Chondrocyte (in vitro differentiated cells): Measurements from ENCODE around the gene LRRC2. TPM values are rescaled to one million over a fixed set of nuclear protein-coding genes. Genes with fewer than 3 reads are reported as not detected.
A peak's percentile ranks its signal among the peaks of the same experiment; 100 is the strongest.

Experiments used
- DNase-seq: peaks from one replicate; pipeline ENCODE4 v3.0.0; 2021; ENCODE audit warnings: mixed read lengths, low spot score
- H3K27ac Mint-ChIP-seq: one replicate; pipeline ENCODE4 v1.8.0; 2021; ENCODE audit warnings: mild to moderate bottlenecking, moderate library complexity, mixed read lengths; ENCODE audit not compliant: unreplicated experiment
- H3K27me3 Mint-ChIP-seq: 2 replicates; pipeline ENCODE4 v1.8.0; 2021; ENCODE audit warnings: low read depth, mixed read lengths
- H3K36me3 Mint-ChIP-seq: 2 replicates; pipeline ENCODE4 v1.8.0; 2021; ENCODE audit warnings: low read depth, mixed read lengths
- H3K4me1 Mint-ChIP-seq: 2 replicates; pipeline ENCODE4 v1.8.0; 2021; ENCODE audit warnings: low read depth, mild to moderate bottlenecking, mixed read lengths
- H3K4me3 Mint-ChIP-seq: one replicate; pipeline ENCODE4 v1.8.0; 2021; ENCODE audit warnings: mild to moderate bottlenecking, moderate library complexity, mixed read lengths; ENCODE audit not compliant: unreplicated experiment
- H3K9me3 Mint-ChIP-seq: 2 replicates; pipeline ENCODE4 v1.8.0; 2021; ENCODE audit warnings: low read depth, mixed read lengths
- long read RNA-seq: library from polyadenylated mRNA; stranded (forward); transcript quantifications from one replicate; pipeline ENCODE4 v2.0.0, GENCODE V29; 2021
- total RNA-seq: library from RNA; stranded (reverse); gene quantifications from 3 replicates; pipeline ENCODE4 v1.2.1, GENCODE V29; 2021
- TF ChIP-seq, protein P1 (sequence below): fragments of 200-600 bp; sonication (generic); IDR thresholded peaks from 2 replicates; pipeline ENCODE4 v1.5.0; 2021; ENCODE audit warnings: antibody characterized with exemption, mild to moderate bottlenecking, moderate library complexity

Gene LRRC2
- total RNA-seq, result 0.46 to 2.2 TPM (median 1.9 TPM) in 3 replicates
- long read RNA-seq, result 0 reads

GRCh38 chr3:46566040-46566641, at the start of gene LRRC2:
Gene LRRC2 (minus strand): TSS chr3:46566302. CDS start chr3:46551591, 14,711 bp downstream.
- H3K4me1 Mint-ChIP-seq, result peaks cover 21% of the 10 kb centered on the region

GRCh38 chr3:46615050-46615775, 49.1 kb upstream of the LRRC2 start:
- TF ChIP-seq, protein P1, sequence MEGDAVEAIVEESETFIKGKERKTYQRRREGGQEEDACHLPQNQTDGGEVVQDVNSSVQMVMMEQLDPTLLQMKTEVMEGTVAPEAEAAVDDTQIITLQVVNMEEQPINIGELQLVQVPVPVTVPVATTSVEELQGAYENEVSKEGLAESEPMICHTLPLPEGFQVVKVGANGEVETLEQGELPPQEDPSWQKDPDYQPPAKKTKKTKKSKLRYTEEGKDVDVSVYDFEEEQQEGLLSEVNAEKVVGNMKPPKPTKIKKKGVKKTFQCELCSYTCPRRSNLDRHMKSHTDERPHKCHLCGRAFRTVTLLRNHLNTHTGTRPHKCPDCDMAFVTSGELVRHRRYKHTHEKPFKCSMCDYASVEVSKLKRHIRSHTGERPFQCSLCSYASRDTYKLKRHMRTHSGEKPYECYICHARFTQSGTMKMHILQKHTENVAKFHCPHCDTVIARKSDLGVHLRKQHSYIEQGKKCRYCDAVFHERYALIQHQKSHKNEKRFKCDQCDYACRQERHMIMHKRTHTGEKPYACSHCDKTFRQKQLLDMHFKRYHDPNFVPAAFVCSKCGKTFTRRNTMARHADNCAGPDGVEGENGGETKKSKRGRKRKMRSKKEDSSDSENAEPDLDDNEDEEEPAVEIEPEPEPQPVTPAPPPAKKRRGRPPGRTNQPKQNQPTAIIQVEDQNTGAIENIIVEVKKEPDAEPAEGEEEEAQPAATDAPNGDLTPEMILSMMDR, result no peak
- H3K27ac Mint-ChIP-seq, result no peak overlapping the region
- H3K27me3 Mint-ChIP-seq, result peaks cover 28% of the 10 kb centered on the region
- DNase-seq, result no peak
- H3K36me3 Mint-ChIP-seq, result no peaks in the 10 kb centered on the region
- no peak overlapping the region for H3K4me3 Mint-ChIP-seq
- H3K9me3 Mint-ChIP-seq, result no peaks in the 10 kb centered on the region
- H3K4me1 Mint-ChIP-seq, result peaks cover 4% of the 10 kb centered on the region

More at GRCh38 chr3:46566040-46566641, at the start of gene LRRC2:
- H3K27ac Mint-ChIP-seq, result peak within 1 kb of the TSS; percentile 70
- peak within 1 kb of the TSS; percentile 75 for H3K4me3 Mint-ChIP-seq
- TF ChIP-seq, protein P1, result no peak
- peaks cover 16% of the 10 kb centered on the region for H3K9me3 Mint-ChIP-seq
- DNase-seq, result no peak
- H3K36me3 Mint-ChIP-seq, result peaks cover 4% of the 10 kb centered on the region
- peaks cover 2% of the 10 kb centered on the region for H3K27me3 Mint-ChIP-seq

DNA sequence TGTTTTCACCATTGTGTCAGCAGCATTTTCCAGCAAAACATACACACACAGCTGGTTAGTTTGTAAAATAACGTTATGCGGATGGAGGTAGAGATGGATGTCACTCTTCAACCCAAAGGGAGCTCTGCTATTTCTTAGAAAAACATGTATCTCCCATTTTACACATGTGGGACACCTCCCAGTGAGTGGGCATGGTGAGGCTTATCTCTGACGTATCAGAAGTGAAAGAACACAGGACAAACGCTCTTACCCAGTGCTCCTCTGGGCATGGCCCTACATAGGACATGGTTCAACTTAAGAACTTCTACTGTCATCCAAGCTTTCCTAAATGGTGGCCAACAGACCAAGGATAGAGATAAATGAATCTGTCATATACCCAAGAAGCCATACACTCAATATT, 48.3 kb upstream of the LRRC2 start:
- Mint-ChIP-seq H3K4me1 (no peaks in the 10 kb centered on the region), H3K36me3 (no peaks in the 10 kb centered on the region), H3K9me3 (no peaks in the 10 kb centered on the region), H3K27me3 (peaks cover 27% of the 10 kb centered on the region), H3K27ac (no peak overlapping the region), H3K4me3 (no peak overlapping the region)
- no peak for DNase-seq
- TF ChIP-seq, protein P1, result no peak

- H3K27ac Mint-ChIP-seq, result no peak overlapping the region
- no peak for DNase-seq
- TF ChIP-seq, protein P1, result no peak
These were observed 47.4 kb upstream of the LRRC2 start for GRCh38 chr3:46613313-46614005.

GRCh38 chr3:46612324-46612723, 46.2 kb upstream of the LRRC2 start, which contains the start of gene FAM240A:
Gene FAM240A (plus strand): TSS chr3:46612525. CDS start chr3:46612684, 159 bp downstream.
- DNase-seq, result no peak
- H3K4me3 Mint-ChIP-seq, result no peak within 1 kb of the TSS
- no peaks in the 10 kb centered on the region for H3K36me3 Mint-ChIP-seq
- H3K27ac Mint-ChIP-seq, result no peak within 1 kb of the TSS
- TF ChIP-seq, protein P1, result no peak
- H3K9me3 Mint-ChIP-seq, result no peaks in the 10 kb centered on the region
- peaks cover 23% of the 10 kb centered on the region for H3K27me3 Mint-ChIP-seq
- H3K4me1 Mint-ChIP-seq, result no peaks in the 10 kb centered on the region

More at GRCh38 chr3:46613313-46614005, 47.4 kb upstream of the LRRC2 start:
- Mint-ChIP-seq H3K4me3 (no peak overlapping the region), H3K9me3 (no peaks in the 10 kb centered on the region), H3K36me3 (no peaks in the 10 kb centered on the region), H3K27me3 (peaks cover 23% of the 10 kb centered on the region), H3K4me1 (no peaks in the 10 kb centered on the region)
